ENCODE results near the gene NXN.
"Not testable (repeated sequence)": the region's sequence is repeated elsewhere in the genome, so short reads cannot be mapped to it uniquely, and the experiment has no call there.

Gene NXN

GRCh38 chr17:978103-979093, 1.2 kb downstream of the NXN start:
- DNase-seq: no peak

DNA sequence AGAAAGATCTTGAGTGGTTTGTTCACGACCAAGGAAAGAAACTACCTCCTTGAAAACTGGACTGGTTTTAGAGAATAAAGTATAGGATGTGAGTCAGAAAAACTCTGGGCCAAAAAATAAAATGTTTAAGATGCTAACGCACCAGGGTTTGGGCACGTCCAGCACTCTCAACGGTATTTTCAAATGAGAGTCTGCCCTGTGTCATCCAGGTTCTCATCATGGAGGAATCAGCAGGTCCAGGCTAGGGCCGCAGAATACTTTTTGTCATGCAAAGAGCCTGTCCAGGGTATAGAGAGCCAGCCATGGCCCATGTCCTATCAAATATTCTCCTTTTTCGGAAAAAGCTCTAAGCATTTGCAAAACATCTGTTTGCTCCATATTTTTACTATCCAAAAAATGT, 2.4 kb downstream of the NXN start:
- DNase-seq: no peak

DNA sequence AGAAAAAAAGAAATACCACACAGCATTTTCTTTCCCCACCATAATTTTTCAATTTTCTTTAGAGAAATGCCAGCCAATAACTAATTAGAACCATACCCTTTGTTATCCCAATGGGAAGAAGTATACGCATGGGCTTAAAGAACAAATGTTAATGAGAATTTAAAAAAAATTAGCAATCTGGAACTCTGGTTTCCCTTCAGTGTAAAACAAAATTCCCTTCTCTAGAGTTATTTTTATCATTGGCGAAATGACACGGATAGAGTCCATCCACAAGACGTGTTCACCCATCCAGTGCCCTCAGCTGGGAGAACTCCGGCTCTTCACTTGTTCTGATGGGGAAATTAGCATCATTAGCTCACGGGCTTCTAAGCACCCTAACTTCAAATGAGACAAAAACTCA, 3.3 kb downstream of the NXN start:
- no peak for DNase-seq

- DNase-seq: no peak
These were observed 4.1 kb downstream of the NXN start for GRCh38 chr17:975371-975915.

DNA sequence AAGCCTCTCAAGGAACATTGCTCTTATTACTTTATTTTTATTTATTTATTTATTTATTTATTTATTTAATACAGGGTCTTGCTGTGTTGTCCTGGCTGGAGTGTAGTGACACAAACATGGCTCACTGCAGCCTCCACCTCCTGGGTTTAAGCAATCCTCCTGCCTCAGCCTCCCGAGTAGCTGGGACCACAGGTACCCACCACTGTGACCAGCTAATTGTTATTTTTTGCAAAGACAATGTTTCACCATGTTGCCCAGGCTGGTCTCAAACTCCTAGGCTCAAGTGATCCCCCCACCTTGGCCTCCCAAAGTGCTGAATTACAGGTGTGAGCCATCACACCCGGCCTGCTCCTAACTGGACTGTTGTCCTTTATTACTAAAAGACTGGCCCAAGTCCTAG, 4.8 kb downstream of the NXN start:
- not testable (repeated sequence) for DNase-seq

- DNase-seq: no peak
These were observed 6.5 kb downstream of the NXN start for GRCh38 chr17:973053-973452.

DNA sequence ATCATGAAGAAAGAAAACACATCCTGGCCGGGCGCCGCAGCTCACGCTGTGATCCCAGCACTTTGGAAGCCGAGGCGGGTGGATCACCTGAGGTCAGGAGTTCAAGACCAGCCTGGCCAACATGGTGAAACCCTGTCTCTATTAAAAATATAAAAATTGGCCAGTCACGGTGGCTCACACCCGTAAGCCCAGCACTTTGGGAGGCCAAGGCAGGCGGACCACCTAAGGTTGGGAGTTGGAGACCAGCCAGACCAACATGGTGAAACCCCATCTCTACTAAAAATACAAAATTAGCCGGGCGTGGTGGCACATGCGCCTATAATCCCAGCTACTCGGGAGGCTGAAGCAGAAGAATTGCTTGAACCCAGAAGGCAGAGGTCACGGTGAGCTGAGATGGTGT, 7.7 kb downstream of the NXN start:
- DNase-seq: not testable (repeated sequence)

DNA sequence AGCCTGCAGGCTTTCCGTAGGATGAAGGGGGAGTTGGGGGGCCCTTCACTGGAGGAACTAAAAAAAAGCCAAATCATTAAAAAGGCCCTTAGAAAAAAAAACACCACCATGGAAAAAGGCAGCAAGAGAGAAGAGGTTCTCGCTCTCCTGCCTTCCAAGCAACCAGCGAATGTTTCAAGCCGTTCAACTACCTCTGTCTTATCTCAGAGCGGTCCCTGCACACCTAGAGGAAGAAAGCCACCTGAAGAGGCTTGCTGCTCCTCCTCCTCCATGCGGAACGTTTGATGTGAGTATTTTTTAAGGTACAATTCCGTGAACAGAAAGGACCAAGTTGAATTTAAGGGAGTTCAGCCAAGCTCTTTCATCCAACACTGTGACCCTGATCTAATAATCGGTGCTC, 9.2 kb downstream of the NXN start:
- no peak for DNase-seq

- DNase-seq: no peak
These were observed 9.7 kb downstream of the NXN start for GRCh38 chr17:969811-970355.

- DNase-seq: no peak
These were observed 10.5 kb downstream of the NXN start for GRCh38 chr17:968812-969730.

DNA sequence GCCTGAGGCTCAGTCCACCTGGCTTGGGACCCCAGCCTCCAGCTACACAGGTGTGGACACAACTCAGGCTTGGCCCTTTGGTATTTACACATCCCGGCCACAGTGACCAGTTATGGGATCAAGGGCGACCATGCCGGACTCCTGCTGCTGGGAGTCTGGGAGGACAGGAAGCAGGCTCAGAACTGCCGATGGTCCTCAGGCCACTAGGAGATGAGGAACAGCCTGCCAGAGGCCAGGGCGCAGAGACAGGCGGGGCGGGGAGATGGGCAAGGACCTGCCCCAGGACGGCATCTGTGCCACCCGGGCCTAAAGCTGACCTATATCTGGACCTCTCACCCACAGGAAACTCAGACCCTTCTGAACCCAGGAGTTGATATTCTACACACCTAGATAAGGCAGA, 12.5 kb downstream of the NXN start:
- no peak for DNase-seq

- DNase-seq: no peak
These were observed 14.1 kb downstream of the NXN start for GRCh38 chr17:965311-965989.

DNA sequence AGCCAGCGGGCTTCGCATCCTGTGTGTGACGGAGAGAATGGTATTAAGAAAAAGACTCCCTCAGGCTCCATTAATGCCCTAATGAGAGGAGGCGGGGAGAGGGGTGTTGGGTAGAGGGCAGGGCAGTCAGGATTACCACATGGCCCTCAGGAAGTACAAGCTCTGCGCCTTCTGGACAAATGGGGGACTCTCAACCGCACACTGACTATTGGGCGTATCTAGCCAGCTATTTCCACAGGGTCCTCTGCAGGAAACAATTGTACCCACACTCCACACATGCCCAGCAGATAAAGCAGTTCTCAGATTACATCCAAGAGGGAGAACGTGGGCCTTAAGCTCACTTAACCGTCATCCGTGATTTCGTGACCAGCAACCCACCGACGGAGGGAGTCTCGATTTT, 14.7 kb downstream of the NXN start:
- DNase-seq: no peak

DNA sequence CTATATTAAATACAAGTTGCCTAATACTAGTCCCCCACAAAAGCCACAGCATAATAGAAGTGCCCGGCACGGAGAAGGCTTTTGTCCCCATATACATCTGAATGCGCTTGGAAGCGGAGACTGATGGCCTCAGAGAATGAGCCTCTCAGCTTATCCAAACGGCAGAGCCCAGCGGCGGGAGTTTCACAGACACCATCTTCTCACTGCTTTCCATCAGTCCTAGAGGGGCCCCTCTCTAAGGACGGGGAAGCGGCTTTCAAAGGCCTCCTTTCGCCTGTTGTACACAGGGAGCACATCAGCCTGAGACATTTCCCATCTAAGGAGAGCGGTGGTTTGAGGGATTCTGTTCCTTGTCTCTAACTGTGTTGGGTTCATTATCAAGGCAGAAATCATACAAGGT, 16.9 kb downstream of the NXN start:
- no peak for DNase-seq

DNA sequence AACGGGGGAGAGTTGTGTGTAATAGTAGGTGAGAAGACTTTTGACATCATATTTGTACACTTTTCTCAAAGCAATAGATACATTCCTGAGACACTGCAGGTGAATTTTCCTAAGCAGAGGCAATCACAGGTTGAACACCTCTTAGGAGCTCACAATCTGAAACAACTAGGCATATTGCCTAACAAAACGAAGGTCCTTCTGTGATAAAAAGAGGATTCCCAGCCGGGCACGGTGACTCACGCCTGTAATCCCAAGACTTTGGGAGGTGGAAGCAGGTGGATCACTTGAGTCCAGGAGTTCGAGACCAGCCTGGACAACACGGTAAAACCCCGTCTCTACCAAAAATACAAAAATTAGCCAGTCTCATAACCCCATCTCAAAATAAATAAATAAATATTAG, 17.4 kb downstream of the NXN start:
- no peak for DNase-seq

DNA sequence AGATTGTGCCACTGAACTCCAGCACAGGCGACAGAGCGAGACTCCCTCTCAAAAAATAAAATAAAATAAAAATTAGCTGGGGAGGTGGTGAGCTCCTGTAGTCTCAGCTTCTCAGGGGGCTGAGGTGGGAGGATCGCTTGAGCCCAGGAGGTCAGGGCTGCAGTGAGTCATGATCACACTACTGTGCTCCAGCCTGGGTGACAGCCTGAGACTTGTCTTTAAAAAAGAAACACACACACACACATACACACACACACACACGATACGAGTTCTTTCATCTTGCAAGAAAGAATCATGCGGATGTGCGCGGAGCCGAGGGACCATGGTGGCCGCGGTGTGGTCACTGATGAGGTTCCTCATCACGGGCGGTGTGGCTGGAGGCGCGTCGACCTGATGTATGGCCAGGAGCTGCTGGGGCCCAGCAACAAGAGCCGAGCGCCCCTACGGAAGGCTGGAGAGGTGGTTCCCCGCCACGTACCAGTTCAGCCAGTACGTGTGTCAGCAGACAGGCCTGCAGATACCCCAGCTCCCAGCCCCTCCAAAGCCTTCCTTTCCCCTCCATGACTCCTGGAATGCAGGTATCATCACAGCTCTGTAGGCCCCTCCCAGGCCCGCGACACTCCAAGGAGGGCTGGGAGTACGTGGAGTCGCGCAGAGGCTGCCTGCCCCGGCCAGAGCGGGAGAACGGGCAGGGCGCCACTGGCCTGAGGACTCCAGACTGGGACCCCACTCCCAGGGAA, 20.7 kb downstream of the NXN start:
- no peak for DNase-seq

DNA sequence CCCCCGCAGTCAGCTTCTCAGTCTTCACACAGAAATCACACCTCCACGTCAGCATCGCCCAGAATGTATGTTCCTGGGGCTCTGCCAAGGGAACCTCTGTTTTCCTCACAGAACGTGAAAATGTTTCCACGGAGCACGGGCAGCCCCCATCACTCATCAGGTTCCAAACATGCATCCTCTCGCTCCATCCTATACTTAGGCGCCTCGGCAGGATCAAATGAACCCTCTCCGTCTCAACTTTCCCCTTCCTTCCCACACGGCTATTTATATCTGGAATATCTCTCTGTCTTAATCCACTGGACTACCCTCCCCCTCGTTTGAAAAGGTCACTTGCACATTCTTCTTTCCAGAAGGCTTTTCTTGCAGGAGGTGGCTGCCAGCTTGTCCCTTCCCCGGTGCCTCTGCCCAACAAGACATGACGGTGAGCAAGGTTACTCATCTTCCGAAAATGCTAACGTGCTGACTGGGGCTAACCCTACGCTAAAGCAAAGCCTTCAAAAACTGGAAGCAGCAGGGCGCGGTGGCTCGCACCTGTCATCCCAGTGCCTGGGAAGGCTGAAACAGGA, 21.6 kb downstream of the NXN start:
- DNase-seq: no peak

- no peak for DNase-seq
These were observed 22.7 kb downstream of the NXN start for GRCh38 chr17:956905-957304.

DNA sequence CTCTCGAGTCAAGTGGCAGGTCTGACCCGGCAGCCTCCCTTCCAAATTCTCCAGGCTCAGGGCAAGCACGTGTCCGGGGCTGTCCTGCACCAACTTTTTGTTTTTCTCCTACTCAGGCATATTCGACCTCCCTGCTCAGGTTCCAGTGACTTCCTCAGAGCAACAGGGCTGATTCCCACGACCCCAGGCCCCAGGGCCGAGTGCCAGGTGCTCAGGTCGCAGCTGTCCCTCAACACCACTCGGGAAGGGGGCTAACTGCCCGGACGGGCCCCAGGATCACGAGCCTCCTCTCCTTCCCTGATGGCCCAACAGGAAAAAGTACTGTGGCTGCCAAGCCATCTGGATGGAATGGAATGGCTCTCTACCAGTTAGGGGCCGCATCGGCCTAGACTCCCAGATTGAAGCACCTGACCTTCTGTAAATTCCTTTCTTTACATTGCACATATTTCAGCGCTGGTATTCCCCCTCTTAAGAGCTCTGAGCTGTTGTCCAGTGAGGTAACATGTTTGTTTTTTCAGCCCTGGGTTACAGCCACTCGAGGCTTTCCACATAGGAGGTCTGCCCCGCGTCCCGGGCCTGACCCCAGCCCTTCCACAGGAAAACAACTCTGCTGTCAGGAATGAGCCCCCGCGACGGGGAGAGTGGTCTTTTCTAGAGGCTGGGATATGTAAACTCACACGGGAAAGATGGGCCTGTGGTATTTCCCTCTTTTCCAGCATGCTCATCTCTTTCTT, 25.0 kb downstream of the NXN start:
- DNase-seq: no peak

GRCh38 chr17:953767-954166, 25.8 kb downstream of the NXN start:
- DNase-seq: no peak

GRCh38 chr17:952592-952991, 27.0 kb downstream of the NXN start:
- not testable (repeated sequence) for DNase-seq

Measured in DMS 273 treated with DMSO at 0.1 percent for 48 hours (cell line).